ENCODE data around the gene NAA25. TPM values are rescaled to one million over a fixed set of nuclear protein-coding genes. Genes with fewer than 3 reads are reported as not detected.
"Not testable (repeated sequence)": the region's sequence is repeated elsewhere in the genome, so short reads cannot be mapped to it uniquely, and the experiment has no call there.

NAA25 gene
- polyA plus RNA-seq, 5 donors = 18.8 to 32.2 (median 25.2) TPM

- DNase-seq = no peak
Observed at GRCh38 chr12:112117685-112118084, 9.1 kb upstream of the NAA25 start.

- peak in 1 of 2 donors; percentile 31 for DNase-seq
Observed at GRCh38 chr12:112116232-112117060, 7.9 kb upstream of the NAA25 start.

DNA sequence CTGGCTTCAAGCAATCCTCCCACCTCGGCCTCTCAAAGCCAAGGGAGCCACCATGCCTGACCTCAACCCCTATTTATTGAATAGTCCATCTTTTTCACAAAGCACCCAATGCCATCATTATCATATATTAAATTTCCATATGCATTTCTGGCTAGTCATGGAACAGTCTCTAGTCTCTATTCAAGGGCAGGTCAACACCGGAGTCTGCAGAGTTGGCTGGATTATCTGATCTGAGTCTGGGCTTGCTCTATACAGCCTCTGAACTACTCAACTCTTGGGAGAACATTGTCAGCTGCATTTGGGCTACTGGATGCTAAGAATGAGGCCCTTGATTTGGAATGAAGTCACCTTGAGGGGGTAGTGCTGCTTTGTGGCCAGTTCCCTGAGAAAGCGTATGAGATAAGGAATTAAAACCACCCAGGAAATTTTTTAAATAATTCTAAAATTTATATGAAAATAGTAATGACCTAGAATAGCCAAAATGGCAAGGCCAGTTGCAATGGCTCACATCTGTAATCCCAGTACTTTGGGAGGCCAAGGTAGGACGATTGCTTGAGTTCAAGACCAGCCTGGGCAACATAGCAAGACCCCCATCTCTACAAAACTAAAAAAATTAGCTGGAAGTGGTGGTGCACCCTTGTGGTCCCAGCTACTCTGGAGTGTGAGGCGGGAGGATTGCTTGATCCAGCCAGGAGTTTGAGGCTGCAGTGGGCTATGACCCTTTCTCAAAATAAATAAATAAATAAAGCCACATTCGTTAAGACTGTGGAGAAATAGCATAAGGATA lies 6.9 kb upstream of the NAA25 start:
- no peak for DNase-seq

GRCh38 chr12:112112409-112113133 lies 4.0 kb upstream of the NAA25 start:
- DNase-seq = no peak

DNA sequence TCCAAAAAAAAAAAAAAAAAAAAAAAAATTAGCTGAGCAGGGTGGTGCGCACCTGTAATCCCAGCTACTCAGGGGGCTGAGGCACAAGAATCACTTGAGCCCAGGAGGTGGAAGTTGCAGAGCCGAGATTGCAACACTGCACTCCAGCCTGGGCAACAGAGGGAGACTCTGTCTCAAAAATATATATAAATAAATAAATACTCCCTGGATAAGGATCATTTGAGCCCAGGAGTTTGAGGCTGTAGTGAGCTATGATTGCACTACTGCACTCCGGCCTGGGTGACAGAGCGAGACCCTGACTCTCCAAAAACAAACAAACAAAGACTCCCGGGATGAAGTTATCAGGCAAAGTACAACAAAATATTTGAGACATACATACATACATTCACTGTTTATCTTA lies 3.3 kb upstream of the NAA25 start:
- no peak for DNase-seq

GRCh38 chr12:112110787-112111662 lies 2.4 kb upstream of the NAA25 start:
- DNase-seq = not testable (repeated sequence)

- DNase-seq = no peak
Observed at GRCh38 chr12:112107306-112108201, 1.0 kb downstream of the NAA25 start.

- DNase-seq = no peak
Observed at GRCh38 chr12:112105891-112106290, 2.7 kb downstream of the NAA25 start.

- DNase-seq = no peak
Observed at GRCh38 chr12:112103758-112104503, 4.7 kb downstream of the NAA25 start.

DNA sequence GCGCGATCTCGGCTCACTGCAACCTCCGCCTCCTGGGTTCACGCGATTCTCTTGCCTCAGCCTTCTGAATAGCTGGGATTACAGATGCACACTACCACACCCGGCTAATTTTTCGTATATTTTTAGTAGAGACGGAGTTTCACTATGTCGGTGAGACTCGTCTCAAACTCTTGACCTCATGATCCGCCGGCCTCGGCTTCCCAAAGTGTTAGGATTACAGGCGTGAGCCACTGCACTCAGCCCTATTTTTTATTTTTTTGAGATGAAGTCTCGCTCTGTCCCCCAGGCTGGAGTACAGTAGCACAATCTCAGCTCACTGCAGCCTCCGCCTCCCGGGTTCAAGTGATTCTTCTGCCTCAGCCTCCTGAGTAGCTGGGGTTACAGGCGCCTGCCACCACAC lies 5.8 kb downstream of the NAA25 start:
- DNase-seq = not testable (repeated sequence)

- no peak for DNase-seq
Observed at GRCh38 chr12:112102127-112102526, 6.5 kb downstream of the NAA25 start.

- DNase-seq = not testable (repeated sequence)
Observed at GRCh38 chr12:112100500-112100899, 8.1 kb downstream of the NAA25 start.

DNA sequence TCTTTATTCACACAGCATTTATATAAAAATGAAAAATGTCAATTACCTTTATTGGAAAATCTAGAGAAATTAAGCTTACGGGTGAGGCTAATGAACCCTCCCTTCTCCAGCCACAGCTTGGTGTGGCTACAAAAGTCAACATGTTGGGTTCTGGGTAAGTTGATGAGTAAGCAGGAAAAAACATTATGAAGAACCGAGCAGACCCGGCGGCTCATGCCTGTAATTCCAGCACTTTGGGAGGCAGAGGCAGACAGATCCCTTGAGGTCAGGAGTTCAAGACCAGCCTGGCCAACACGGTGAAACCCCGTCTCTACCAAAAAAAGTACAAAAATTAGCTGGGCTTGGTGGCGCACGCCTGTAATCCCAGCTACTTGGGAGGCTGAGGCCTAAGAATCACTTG lies 10.9 kb downstream of the NAA25 start:
- no peak for DNase-seq

DNA sequence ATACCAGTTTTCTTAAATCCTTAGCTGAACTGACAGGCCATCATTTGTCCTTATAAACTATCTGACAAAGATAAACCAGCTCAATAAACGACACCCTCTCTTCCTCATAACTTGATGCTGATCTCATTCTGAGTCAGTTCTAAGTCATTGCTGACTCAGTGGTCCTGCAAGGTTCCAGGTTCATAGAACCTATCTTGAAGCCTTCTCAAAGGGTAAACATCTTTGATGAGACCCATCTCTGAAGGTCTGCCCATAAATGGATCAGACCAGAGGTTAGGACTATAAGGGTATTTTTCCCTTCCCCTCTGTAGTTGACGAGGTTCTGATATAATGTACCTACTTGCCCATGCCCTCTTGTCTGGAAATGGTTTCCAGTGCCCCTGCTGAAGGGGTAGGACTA lies 11.9 kb downstream of the NAA25 start:
- DNase-seq = no peak

DNA sequence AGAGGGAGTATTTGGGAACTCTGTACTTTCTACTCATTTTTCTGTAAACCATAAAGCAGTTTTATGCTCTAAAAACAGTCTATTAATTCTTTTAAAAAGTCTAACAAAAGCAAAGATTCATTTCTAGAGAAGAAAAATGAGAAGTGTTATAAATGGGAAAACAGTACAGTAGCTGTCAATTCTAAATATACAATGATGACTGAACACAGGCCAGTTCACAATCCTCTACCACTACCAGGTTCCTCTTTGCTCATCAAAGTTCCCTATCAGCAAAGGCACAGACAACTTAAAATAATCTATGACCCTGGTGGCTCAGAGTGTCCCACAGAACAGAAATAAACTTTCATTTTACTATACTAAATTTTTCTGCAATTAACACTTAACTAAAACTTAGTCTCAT lies 12.5 kb downstream of the NAA25 start:
- DNase-seq = no peak

DNA sequence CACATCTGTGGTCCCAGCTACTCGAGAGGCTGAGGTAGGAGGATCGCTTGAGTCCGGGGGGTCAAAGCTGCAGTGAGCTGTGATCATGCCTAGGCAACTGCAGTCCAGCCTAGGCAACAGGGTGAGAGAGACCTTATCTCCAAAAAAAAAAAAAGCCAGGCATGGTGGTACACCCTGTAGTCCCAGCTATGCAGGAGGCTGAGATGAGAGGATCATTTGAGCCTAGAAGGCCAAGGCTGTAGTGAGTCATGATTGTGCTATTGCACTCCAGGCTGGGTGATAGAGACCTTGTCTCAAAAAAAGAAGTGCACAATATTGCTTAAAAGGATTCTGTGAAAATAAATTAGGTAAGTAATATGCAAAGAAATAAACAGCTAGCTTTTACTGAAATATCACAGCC lies 17.0 kb downstream of the NAA25 start:
- DNase-seq = no peak

DNA sequence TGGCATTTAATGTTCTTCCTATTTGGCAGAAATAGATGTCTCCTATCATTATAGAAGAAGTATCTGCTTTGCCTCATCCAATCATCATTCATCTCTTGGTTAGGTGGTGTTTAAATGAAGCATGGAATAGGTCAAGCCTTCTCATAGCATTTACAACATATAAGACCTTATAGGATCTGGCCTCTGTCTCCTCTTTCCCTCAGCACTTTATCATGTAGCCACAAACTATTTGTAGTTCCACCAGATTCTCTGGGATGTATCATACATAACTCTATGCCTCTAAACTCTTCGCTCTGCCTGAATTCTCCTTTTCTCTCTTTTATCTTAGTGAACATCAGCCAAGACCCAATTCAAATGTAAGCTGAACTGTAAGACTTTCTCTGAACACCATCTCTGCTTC lies 20.7 kb downstream of the NAA25 start:
- no peak for DNase-seq

GRCh38 chr12:112087055-112087850 lies 21.3 kb downstream of the NAA25 start:
- no peak for DNase-seq

GRCh38 chr12:112066566-112066965 lies 42.0 kb downstream of the NAA25 start:
- no peak for DNase-seq
